Astrocyte of the spinal cord (primary cell): ENCODE results near the gene TTLL4.

Experiments
- DNase-seq: peaks from one replicate; pipeline ENCODE4 v3.0.0; 2011; ENCODE audit warnings: low read depth, low spot score
- H3K4me3 ChIP-seq: 2 replicates; pipeline ENCODE4 v1.5.1; 2011; ENCODE audit warnings: low read depth, mild to moderate bottlenecking, low read length, moderate library complexity
- CTCF ChIP-seq: IDR thresholded peaks from 2 replicates; pipeline ENCODE4 v1.5.1; 2012; ENCODE audit warnings: low read depth, mild to moderate bottlenecking, low read length, inconsistent platforms
- in situ Hi-C: cut with HindIII; loops from 2 replicates; pipeline ENCODE4 v1.10.0; 2017; ENCODE audit warnings: low sequenced_read_pairs

TTLL4 gene

GRCh38 chr2:218736531-218736930, 25.9 kb downstream of the TTLL4 start:
- no peak overlapping the region for H3K4me3 ChIP-seq
- in situ Hi-C loops: no loop called here
- TF ChIP-seq CTCF: no peak
- DNase-seq: no peak

DNA sequence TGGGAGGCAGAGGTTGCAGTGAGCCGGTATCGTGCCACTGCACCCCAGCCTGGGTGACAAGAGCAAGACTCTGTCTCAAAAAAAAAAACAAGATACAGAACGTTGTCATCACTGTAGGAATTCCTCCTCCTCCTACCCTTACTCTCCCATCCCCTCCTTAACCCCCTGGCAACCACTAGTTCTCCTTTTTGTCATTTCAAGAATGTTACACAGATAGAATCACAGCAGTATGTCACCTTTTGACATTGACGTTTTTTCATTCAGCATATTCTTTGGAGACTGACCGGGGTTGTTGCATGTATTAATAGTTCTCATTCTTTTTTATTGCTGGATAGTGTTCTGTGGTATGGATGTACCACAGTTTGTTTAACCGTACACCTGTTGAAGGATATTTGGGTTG, 32.4 kb downstream of the TTLL4 start:
- TF ChIP-seq CTCF: no peak
- no peak overlapping the region for H3K4me3 ChIP-seq
- in situ Hi-C loops: no loop called here
- DNase-seq: no peak

DNA sequence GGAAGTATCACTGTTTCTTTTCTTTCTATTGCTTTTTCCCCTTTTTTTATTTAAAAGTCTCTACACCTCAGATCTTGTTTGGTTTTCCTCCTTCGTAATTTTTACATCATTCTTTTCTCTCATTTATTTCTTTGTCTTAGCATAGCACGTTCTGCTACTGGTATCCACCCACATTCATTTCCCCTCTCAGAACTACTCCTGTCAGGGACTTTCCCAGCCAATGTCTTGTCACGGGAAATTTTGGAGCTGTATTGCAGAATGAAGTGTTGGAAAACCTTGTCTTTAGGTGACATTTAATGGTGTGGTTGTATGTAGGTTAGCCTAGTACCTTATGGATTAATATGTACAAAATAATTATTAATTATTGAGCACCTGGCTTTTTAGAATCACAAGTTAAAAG, 34.0 kb downstream of the TTLL4 start:
- TF ChIP-seq CTCF: no peak
- in situ Hi-C loops: no loop called here
- DNase-seq: no peak
- no peak overlapping the region for H3K4me3 ChIP-seq

DNA sequence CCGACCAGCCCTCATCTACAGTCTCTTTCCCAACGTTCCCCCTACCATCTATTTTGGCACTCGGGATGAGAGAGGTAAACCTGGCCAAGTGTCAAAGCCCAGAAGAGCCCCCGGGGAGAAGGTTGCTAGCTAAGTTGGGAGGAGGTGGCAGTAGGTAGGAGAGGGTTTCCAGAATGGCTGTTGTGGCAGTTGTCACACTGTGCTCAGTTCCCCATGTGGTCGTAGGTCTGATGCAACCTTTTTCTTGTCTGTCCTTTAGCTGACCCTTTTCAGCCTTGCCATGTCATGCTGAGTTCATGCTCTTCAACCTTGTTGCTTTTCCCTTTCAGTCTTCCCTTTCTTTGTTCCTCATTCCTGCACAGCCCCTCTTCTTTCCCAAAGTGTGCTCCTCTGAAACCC, 34.5 kb downstream of the TTLL4 start:
- no peak for TF ChIP-seq CTCF
- no peak overlapping the region for H3K4me3 ChIP-seq
- in situ Hi-C loops: no loop called here
- DNase-seq: no peak

GRCh38 chr2:218745559-218746469, 35.2 kb downstream of the TTLL4 start:
- TF ChIP-seq CTCF: no peak
- H3K4me3 ChIP-seq: no peak overlapping the region
- in situ Hi-C loops: no loop called here
- DNase-seq: peak; percentile 75

DNA sequence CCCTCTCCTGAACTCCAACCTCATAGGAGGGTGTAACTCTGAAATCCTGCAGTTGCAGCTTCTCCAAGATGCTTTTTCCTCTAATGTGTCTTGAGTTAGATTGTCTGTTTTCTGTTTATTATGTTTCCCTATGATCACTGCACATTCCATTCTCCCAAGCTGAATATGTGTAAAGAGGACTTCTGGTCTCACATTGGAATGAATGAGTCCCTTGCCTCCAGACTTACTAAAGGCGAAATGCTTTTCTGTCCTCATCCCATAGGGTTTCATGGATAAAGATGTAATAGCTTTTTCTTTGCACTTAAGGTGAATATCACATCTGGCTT, 35.8 kb downstream of the TTLL4 start:
- in situ Hi-C loops: no loop called here
- no peak overlapping the region for H3K4me3 ChIP-seq
- no peak for TF ChIP-seq CTCF
- DNase-seq: no peak

- in situ Hi-C loops: no loop called here
- TF ChIP-seq CTCF: no peak
Measured at GRCh38 chr2:218746960-218747359, 36.3 kb downstream of the TTLL4 start.

More at GRCh38 chr2:218746960-218747359, 36.3 kb downstream of the TTLL4 start:
- no peak for DNase-seq
- no peak overlapping the region for H3K4me3 ChIP-seq
